IMR-90 (cell line): ENCODE data around the gene COL15A1. TPM values are rescaled to one million over a fixed set of nuclear protein-coding genes. Genes with fewer than 3 reads are reported as not detected.

Source experiments
- ATAC-seq: fragments of 200-7000 bp; cut with Tn5 transposase; 2 replicates; pipeline ENCODE4 v1.9.1; 2020; ENCODE audit warnings: low read depth, mild to moderate bottlenecking, moderate library complexity
- BruUV-seq: library from RNA; stranded (reverse); fragments of 400-500 nt; replicated peaks from 2 replicates; lab custom pipeline; 2021; lab: Mats Ljungman, UMichigan
- CTCF ChIA-PET: fragments of 300-600 bp; formaldehyde crosslinking; extraction: SDS; loops from one replicate; lab custom pipeline; 2021; ENCODE audit warnings: antibody characterized with exemption; lab: Yijun Ruan, JAX
- POLR2A ChIA-PET: fragments of 300-600 bp; sonication (Branson Sonifier 250); formaldehyde crosslinking; loops from one replicate; lab custom pipeline; 2022; ENCODE audit warnings: antibody characterized with exemption; ENCODE audit not compliant: unreplicated experiment; lab: Charles Lee
- DNase-seq: peaks from one replicate; pipeline ENCODE4 v3.0.0; 2013
- H2AFZ ChIP-seq: replicated peaks from 2 replicates; pipeline ENCODE3; 2013; ENCODE audit warnings: low read length, mild to moderate bottlenecking; ENCODE audit not compliant: poor library complexity
- H2AK5ac ChIP-seq: 2 replicates; pipeline ENCODE4 v1.6.1; 2013; ENCODE audit warnings: low read depth, low read length, inconsistent platforms
- H2AK9ac ChIP-seq: replicated peaks from 2 replicates; pipeline ENCODE3; 2013; ENCODE audit warnings: mild to moderate bottlenecking, low read depth, low read length, moderate library complexity; ENCODE audit not compliant: poor library complexity
- H2BK120ac ChIP-seq: 2 replicates; pipeline ENCODE4 v1.6.1; 2013; ENCODE audit warnings: low read depth, low read length, inconsistent platforms
- H2BK15ac ChIP-seq: 3 replicates; pipeline ENCODE4 v1.6.1; 2013; ENCODE audit warnings: low read depth, low read length, inconsistent platforms
- H2BK20ac ChIP-seq: 2 replicates; pipeline ENCODE4 v1.6.1; 2013; ENCODE audit warnings: low read depth, mild to moderate bottlenecking, inconsistent platforms, low read length, moderate library complexity
- H2BK5ac ChIP-seq: 2 replicates; pipeline ENCODE4 v1.6.1; 2013; ENCODE audit warnings: mild to moderate bottlenecking, low read depth, low read length, inconsistent platforms; ENCODE audit not compliant: poor library complexity, severe bottlenecking
- H3K14ac ChIP-seq: replicated peaks from 2 replicates; pipeline ENCODE4 v1.6.1; 2013; ENCODE audit warnings: low read depth, low read length, inconsistent platforms
- H3K18ac ChIP-seq: 2 replicates; pipeline ENCODE4 v1.6.1; 2013; ENCODE audit warnings: low read depth, low read length, control low read depth
- H3K23ac ChIP-seq: 2 replicates; pipeline ENCODE4 v1.6.1; 2013; ENCODE audit warnings: low read depth, low read length, inconsistent platforms
- H3K27ac ChIP-seq: 2 replicates; pipeline ENCODE4 v1.5.1; 2013; ENCODE audit warnings: mild to moderate bottlenecking, control low read depth, low read length; ENCODE audit not compliant: insufficient read depth
- H3K27me3 ChIP-seq: 2 replicates; pipeline ENCODE4 v1.6.1; 2013; ENCODE audit warnings: low read length; ENCODE audit not compliant: control insufficient read depth, insufficient read depth
- H3K36me3 ChIP-seq: 2 replicates; pipeline ENCODE4 v1.6.1; 2013; ENCODE audit warnings: low read length, mixed read lengths; ENCODE audit not compliant: control insufficient read depth, insufficient read depth
- H3K4ac ChIP-seq: 2 replicates; pipeline ENCODE4 v1.6.1; 2013; ENCODE audit warnings: low read depth, low read length, inconsistent platforms
- H3K4me1 ChIP-seq: 2 replicates; pipeline ENCODE4 v1.6.1; 2013; ENCODE audit warnings: low read length, mixed read lengths; ENCODE audit not compliant: control insufficient read depth, insufficient read depth
- H3K4me2 ChIP-seq: 2 replicates; pipeline ENCODE4 v1.6.1; 2013; ENCODE audit warnings: low read depth, mild to moderate bottlenecking, control low read depth, low read length, moderate library complexity
- H3K4me3 ChIP-seq: 2 replicates; pipeline ENCODE4 v1.5.1; 2013; ENCODE audit warnings: low read depth, mild to moderate bottlenecking, control low read depth, low read length, moderate library complexity; ENCODE audit not compliant: insufficient read depth
- H3K56ac ChIP-seq: 2 replicates; pipeline ENCODE4 v1.6.1; 2013; ENCODE audit warnings: low read length, inconsistent platforms; ENCODE audit not compliant: insufficient read depth; ENCODE audit errors: extremely low read depth
- H3K79me1 ChIP-seq, 2 experiments: 2 replicates each; pipeline ENCODE4 v1.6.1; 2013; ENCODE audit warnings: low read length in 2 of 2, inconsistent platforms in 1 of 2, low read depth in 1 of 2
- H3K9ac ChIP-seq: 2 replicates; pipeline ENCODE4 v1.6.1; 2013; ENCODE audit warnings: low read depth, low read length, control low read depth
- H3K9me1 ChIP-seq: 2 replicates; pipeline ENCODE4 v1.6.1; 2013; ENCODE audit warnings: low read length, inconsistent platforms; ENCODE audit not compliant: insufficient read depth
- H3K9me3 ChIP-seq: 2 replicates; pipeline ENCODE4 v1.6.1; 2013; ENCODE audit warnings: low read length; ENCODE audit not compliant: control insufficient read depth, insufficient read depth
- H4K20me1 ChIP-seq: 2 replicates; pipeline ENCODE4 v1.6.1; 2013; ENCODE audit warnings: low read length, inconsistent platforms; ENCODE audit not compliant: insufficient read depth
- H4K5ac ChIP-seq: 2 replicates; pipeline ENCODE4 v1.6.1; 2013; ENCODE audit warnings: mild to moderate bottlenecking, low read depth, low read length, control low read depth
- H4K8ac ChIP-seq, 2 experiments: 2 replicates each; pipeline ENCODE4 v1.6.1; 2013; ENCODE audit warnings: low read depth in 2 of 2, low read length in 2 of 2, control low read depth in 1 of 2, inconsistent platforms in 1 of 2
- H4K91ac ChIP-seq: 2 replicates; pipeline ENCODE4 v1.6.1; 2013; ENCODE audit warnings: low read depth, low read length, inconsistent platforms; ENCODE audit not compliant: insufficient read depth
- RCOR1 ChIP-seq: IDR thresholded peaks from 2 replicates; pipeline ENCODE4 v1.6.1; 2012; ENCODE audit warnings: mild to moderate bottlenecking, low read length, improper control_type of control experiment; ENCODE audit not compliant: insufficient replicate concordance
- RFX5 ChIP-seq: IDR thresholded peaks from 2 replicates; pipeline ENCODE4 v1.8.0; 2012; ENCODE audit warnings: low read depth, mild to moderate bottlenecking, low read length, moderate library complexity
- WGBS, 2 experiments: methylation state at CpG; one replicate each; pipeline versions ENCODE4 v1.1.5 to v1.1.7; 2013; ENCODE audit warnings: missing lambda C conversion rate in 2 of 2; ENCODE audit not compliant: insufficient read length in 1 of 2; ENCODE audit errors: extremely low coverage in 2 of 2; 5-methylcytosine and 5-hydroxymethylcytosine counted together
- dilution Hi-C: fragments of 300-500 bp; cut with HindIII; formaldehyde crosslinking; loops from one replicate; pipeline ENCODE4 v1.14.3; 2018; ENCODE audit warnings: low sequenced_read_pairs; ENCODE audit not compliant: unreplicated experiment
- in situ Hi-C: fragments of 300-500 bp; cut with MboI; formaldehyde crosslinking; loops from 3 replicates; pipeline ENCODE4 v1.14.3; 2019; ENCODE audit warnings: low sequenced_read_pairs, inconsistent platforms, mixed read lengths
- intact Hi-C: fragments of 100-400 bp; cut with micrococcal nuclease; formaldehyde crosslinking; loops from 2 replicates; pipeline ENCODE4 v1.10.0; 2022
- polyA plus RNA-seq, 3 experiments: library from polyadenylated mRNA; depleted of rRNA; stranded (reverse); fragments of >200 nt; gene quantifications; 2 replicates each; pipeline ENCODE4 v1.2.3, GENCODE V29; 2012; ENCODE audit warnings: low replicate concordance in 1 of 3
- total RNA-seq: library from RNA; depleted of rRNA; stranded (reverse); fragments of >200 nt; gene quantifications from 2 replicates; pipeline ENCODE4 v1.2.3, GENCODE V29; 2012

The COL15A1 gene
- total and polyA plus RNA-seq, 2 of the 4 experiments (the other 2 are of a cell fraction) = 2.2 to 3.7 TPM

GRCh38 chr9:99030092-99030511 lies 86.4 kb downstream of the COL15A1 start (continued):
- TF ChIP-seq RFX5 = no peak

- ATAC-seq (no peak), DNase-seq (no peak)
- Histone ChIP-seq H2AFZ (no peak overlapping the region), H3K9me1 (peaks cover 20% of the 10 kb centered on the region), H3K36me3 (peaks cover 26% of the 10 kb centered on the region), H3K4me3 (no peak overlapping the region), H4K8ac (peak overlapping the region; percentile 98 to 99), H3K27ac (peak overlapping the region; percentile 100), H2AK5ac (peak overlapping the region; percentile 99), H3K23ac (peak overlapping the region; percentile 97), H2BK5ac (peak overlapping the region; percentile 93), H4K20me1 (no peaks in the 10 kb centered on the region), H2BK120ac (peak overlapping the region; percentile 98), H3K18ac (peak overlapping the region; percentile 98), H3K27me3 (no peaks in the 10 kb centered on the region), H4K5ac (peak overlapping the region; percentile 98), H3K14ac (peak overlapping the region; percentile 98), H3K9me3 (no peaks in the 10 kb centered on the region), H3K9ac (peak overlapping the region; percentile 48), H2BK20ac (peak overlapping the region; percentile 100), H3K4me1 (peaks cover 28% of the 10 kb centered on the region), H3K4me2 (peak overlapping the region; percentile 2; the same call in 1 of the 2 replicates), H3K79me1 (peaks cover 6 to 7% of the 10 kb centered on the region in 2 experiments; a peak in 2 of 4 replicates), H2BK15ac (peak overlapping the region; percentile 99), H3K4ac (peak overlapping the region; percentile 99), H4K91ac (peak overlapping the region; percentile 100), H2AK9ac (peak overlapping the region; percentile 3), H3K56ac (peak overlapping the region; percentile 72)
- intact Hi-C loops = loop anchor here (1.0 kb wide), 1 partner anchor 10 kb away; no protein-coding TSS in a partner anchor
- BruUV-seq = TSS peak; percentile 22
- ChIA-PET CTCF (no interaction called here), POLR2A (interaction anchor here (0.6 kb wide), 1 partner anchor 16 kb away, joined by 4 read pairs; no protein-coding TSS in a partner anchor)
- WGBS, 2 experiments = 100% methylated on average over 1 of the region's 3 CpGs; no CpG with 5 or more reads in 1 of the 2 experiments
- TF ChIP-seq RCOR1 = no peak
- in situ Hi-C loops = no loop called here
- dilution Hi-C loops = no loop called here
These were observed 87.0 kb downstream of the COL15A1 start for GRCh38 chr9:99030610-99031109.
